ENCODE measurements around the gene ELFN2.

ELFN2 gene

DNA sequence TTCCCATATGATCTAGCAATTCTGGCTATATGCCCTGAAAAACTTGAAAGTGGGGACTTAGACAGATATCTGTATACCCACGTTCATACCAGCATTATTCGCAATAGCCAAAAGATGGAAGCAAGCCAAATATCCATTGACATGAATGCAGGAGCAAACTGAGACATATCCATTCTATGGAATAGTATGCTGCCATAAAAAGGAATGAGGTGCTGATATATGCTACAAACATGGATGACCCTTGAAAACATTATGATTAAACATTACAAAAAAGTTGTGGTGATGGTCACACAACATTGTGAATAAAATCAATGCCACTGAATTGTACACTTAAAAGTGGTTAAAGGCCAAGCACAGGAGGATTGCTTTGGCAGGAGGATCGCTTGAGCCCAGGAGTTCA, 33.4 kb upstream of the ELFN2 start:
- no peak for TF ChIP-seq CTCF (conservative IDR thresholded peaks at IDR 0.05)
- no peak overlapping the region for H3K27ac ChIP-seq

GRCh38 chr22:37459206-37459605, 31.9 kb upstream of the ELFN2 start:
- TF ChIP-seq CTCF (conservative IDR thresholded peaks at IDR 0.05): no peak
- H3K27ac ChIP-seq: no peak overlapping the region

- TF ChIP-seq CTCF (conservative IDR thresholded peaks at IDR 0.05): peak; percentile 92
- no peak overlapping the region for H3K27ac ChIP-seq
Measured at GRCh38 chr22:37457093-37457893, 30.0 kb upstream of the ELFN2 start.

GRCh38 chr22:37456346-37456745, 29.1 kb upstream of the ELFN2 start:
- H3K27ac ChIP-seq: no peak overlapping the region
- no peak for TF ChIP-seq CTCF (conservative IDR thresholded peaks at IDR 0.05)

- TF ChIP-seq CTCF (conservative IDR thresholded peaks at IDR 0.05): no peak
- no peak overlapping the region for H3K27ac ChIP-seq
Measured at GRCh38 chr22:37455896-37456295, 28.6 kb upstream of the ELFN2 start.

DNA sequence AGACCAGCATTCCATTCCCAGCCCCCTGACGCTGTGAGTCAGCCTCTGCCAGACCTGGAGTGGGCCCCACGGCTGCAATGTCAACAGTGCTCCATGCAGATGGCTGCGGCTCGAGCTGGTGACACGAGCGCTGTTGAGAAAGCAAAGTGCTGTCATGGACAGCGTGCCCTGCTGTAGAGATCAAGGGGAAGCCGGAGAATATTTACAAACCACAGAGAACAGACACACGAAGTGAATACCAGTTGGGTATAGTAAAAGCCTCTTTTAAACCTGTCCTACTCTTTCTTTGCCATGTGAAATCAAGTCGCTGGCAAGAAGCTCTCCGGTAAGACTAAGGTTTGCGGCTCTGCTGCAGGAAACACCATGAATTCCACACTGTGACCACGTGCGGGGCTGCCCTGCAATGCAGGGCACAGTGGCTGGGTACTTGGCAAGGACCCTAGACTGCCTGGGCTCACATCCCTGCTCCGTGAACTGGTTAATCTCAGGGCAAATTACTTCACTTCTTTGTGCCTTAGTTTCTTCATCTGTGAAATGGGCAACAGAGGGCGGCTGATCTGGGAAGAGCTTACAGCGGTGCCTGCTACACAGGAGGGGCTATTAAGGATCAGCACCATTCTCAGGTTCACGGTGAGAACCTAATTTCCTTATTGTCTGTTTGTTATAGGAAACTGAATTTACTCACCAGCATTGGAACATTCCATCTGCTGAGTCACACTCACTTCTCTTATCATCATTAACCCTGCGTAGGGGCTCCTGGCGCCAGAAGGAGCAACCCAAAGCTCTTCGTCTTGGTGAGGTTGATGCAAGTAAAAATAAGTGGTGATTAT, 27.8 kb upstream of the ELFN2 start:
- no peak overlapping the region for H3K27ac ChIP-seq
- no peak for TF ChIP-seq CTCF (conservative IDR thresholded peaks at IDR 0.05)

DNA sequence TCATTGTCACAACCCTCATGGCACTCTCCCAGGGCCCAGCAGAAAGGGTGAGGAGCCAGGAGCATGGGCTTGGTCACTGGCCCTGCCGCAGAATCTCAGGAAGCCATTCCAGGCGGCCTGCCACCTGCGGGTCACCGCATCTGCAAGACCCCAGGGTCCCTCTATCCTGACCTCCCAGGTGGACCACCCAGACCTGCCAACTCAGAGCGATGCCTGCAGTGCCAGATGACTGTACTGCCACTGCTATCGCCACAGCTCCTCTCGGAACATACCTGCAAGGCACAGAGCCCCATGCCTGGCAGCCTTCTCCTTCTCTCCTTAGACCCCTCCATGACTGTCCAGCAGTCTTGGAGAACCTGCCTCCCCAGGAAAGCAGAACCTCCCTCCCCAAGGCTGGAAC, 26.4 kb upstream of the ELFN2 start:
- H3K27ac ChIP-seq: no peak overlapping the region
- no peak for TF ChIP-seq CTCF (conservative IDR thresholded peaks at IDR 0.05)
